T-helper 22 cell (primary cell): ENCODE measurements around the gene IGFN1.

Experiments used
- DNase-seq: peaks from one replicate; pipeline ENCODE4 v3.0.0-alpha.2; 2020; ENCODE audit warnings: low read depth

Gene IGFN1

GRCh38 chr1:201163707-201164106, 26.9 kb upstream of the IGFN1 start:
- no peak for DNase-seq

- no peak for DNase-seq
Measured at GRCh38 chr1:201164645-201165044, 26.0 kb upstream of the IGFN1 start.

- DNase-seq: no peak
Measured at GRCh38 chr1:201167041-201167991, 23.3 kb upstream of the IGFN1 start.

GRCh38 chr1:201169203-201169602, 21.4 kb upstream of the IGFN1 start:
- DNase-seq: no peak

DNA sequence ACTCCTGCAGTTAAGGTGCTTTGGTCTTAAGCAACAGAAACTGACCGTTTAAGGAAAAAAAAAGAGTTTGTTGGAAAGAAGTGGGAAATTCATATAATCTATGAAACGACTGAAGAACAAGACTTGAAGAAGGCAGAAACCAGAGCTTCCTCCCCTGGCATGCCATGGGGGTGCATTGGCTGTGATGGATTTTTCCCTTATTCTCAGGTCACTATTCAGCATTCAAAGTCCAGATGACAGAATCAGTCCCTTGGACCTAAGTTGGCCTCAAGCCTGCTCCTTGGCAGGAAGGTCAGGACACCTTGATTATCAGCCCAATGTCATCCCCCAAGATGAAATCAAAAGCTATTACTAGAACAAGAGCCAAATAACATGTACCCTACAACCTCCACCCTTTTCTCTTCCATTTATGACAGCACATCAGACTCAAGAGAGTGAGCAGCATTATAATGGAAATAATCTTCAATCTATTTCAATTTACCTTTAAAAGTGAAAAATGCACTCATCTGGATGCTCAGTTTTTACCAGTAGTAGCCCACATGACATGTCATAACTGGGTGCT, 20.6 kb upstream of the IGFN1 start:
- no peak for DNase-seq

DNA sequence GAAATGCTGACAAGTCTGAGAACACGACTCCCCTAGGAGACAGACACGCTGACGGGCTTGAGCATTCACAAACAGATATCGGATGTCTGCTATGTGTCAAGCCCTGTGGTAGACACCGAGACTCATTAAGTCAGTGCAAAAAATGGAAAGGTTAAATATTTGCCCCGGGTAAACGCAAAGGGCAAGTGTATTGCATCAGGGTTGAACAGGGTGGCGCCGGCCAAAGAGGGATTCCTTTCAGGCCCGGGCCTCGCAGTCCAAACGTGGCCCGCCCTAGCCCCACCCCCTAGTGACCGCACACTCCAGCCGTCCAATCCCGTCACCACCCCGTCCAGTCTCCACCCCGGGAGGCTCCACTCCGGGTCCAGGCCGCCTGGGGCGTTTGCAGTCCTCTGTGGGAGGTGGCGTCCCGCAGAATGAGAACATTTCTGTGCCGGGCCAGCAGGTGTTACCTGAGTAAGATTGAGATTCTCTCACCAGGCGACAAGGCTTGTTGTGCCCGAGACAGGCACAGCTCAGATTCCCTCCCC, 20.0 kb upstream of the IGFN1 start:
- peak; percentile 50 for DNase-seq

GRCh38 chr1:201171063-201172036, 19.3 kb upstream of the IGFN1 start:
- peak; percentile 14 for DNase-seq

GRCh38 chr1:201172326-201172725, 18.3 kb upstream of the IGFN1 start:
- DNase-seq: no peak

DNA sequence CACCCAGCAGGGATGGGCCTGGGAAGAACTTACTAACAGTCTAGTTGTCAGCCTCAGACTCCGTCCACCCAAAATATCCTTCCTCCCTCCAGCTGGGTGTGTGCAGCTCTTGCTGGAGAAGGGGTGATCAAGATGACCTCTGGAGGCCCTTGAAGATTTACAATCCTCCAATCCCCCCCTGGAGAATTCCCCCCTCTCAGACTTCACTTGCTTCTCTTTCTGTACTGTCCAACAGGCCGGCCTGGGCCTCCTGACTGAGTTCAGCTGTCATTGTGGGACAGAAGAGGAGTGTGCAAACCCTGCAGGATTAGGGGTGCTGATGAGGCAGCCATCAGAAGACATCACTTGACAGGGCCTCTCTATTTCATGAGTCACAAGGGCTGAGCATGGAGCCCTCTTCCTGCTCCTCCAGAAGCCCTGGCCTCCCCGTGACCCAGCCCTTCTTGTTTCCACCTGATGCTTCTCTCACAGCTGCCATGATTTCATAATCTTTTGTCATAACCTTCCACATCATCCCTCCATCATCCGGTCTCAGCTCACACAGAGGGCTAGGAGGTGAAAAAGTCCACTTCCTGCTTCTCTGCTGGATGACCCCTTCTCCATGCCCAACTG, 17.5 kb upstream of the IGFN1 start:
- no peak for DNase-seq

- no peak for DNase-seq
Measured at GRCh38 chr1:201173736-201174135, 16.9 kb upstream of the IGFN1 start.

- DNase-seq: no peak
Measured at GRCh38 chr1:201175820-201176500, 14.7 kb upstream of the IGFN1 start.

DNA sequence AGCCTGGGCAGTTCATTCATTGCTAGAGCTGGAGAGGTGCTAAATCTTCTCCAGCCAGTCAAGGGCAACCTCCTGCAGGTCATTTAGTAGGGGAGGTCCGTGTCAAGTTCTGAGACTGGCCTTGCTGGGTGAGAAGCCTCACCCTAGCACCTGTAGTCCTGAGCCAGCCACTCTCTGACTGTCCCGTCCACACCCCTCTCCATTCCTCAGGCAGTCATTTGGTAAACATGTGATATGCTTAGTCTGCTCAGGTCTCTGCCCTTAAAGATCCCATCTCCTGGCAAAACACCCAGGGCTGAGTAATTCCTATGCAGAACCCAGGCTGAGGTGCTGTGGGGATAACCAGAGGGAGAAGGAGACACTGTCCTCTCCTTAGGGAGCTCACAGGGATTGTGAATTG, 13.7 kb upstream of the IGFN1 start:
- DNase-seq: no peak

DNA sequence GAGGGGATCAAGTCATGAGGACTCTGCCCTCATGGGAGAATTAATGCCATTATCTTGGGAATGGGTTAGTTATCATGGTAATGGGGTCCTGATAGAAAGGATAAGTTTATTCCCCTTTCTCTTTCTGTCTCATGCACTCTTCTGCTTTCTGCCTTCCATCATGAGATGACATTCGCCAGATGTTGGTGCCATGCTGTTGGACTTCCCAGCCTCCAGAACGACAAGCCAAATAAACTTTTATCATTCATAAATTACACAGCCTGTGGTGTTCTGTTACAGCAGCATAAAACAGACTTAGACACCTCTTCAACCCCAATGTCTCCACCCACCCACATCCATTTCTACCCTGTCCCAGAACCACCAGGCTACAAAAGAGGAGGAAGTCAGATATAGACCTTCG, 11.9 kb upstream of the IGFN1 start:
- DNase-seq: no peak

- DNase-seq: no peak
Measured at GRCh38 chr1:201180141-201180540, 10.5 kb upstream of the IGFN1 start.

DNA sequence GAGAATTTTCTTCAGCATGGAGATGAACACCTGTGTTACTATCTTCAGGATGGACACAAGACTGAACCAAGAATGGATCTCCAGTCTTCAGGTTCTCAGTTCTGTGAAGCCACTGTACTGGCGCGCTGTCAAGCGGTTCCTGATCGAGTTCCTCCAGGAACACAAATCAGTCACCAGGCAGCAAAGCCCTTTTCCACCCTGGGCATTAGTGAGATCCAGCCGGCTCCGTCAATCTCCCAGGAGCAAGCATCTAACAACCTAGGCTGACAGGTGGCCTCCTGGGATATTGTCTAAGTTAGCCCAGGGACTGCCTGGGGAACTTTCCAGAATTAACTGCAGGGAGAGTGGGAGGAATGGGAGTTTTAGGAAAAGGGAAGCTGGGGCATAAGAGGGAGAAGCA, 9.7 kb upstream of the IGFN1 start:
- no peak for DNase-seq

GRCh38 chr1:201181323-201181722, 9.3 kb upstream of the IGFN1 start:
- no peak for DNase-seq

DNA sequence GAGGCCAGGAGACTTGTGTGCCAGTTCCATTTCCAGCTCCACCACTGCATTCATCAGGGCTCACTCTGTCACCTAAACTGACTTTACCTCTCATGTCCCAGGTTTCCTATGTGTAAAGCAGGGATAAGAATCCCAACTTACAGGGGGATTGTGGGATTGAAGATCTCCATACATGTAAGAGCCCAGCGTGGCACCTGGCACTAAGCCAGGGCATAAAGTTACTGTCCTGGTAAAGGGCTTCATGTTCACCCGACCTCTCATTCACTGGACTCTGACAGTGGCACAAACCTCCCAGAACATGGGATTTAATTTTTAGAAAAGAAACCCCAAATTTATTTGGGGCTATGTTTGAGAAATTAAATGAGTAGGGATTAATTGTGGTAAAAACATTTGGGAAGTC, 8.9 kb upstream of the IGFN1 start:
- DNase-seq: no peak

DNA sequence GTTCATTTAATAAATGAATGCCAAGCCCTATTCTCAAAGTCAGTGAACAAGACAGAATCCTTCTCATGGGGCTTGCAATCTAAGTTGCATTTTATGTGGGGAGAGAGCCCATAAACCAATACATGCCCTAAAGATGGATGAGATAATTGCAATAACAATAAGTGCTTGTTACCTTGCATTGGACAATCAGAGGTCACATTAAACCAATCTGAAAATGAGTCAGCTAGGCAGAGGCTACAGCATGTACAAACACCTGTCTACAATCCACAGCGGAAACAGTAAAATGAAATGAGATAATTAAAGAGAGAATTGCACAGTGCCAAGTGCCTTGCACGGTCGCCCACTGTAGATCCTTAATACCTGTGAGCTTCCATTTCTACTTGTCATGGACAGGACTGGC, 7.4 kb upstream of the IGFN1 start:
- no peak for DNase-seq

DNA sequence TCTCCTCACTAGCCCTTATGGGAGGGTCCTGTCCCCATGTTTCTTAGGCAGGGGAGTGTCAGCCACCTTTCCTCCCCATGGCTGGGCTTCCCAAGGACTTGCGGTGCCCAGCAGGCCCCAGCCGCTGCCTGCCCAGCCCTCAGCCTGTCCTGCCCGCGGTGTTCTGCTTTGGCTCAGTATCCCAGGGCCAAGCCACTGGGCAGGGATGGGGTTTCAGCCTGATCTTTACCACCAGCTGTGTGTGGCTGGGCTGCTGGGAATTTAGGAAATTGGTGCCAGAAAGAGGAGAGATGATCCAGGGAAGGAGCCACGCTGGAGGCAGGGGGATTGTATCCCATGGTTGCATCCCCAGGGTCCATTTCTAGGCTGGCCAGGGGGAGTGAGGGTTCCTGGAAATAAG, 6.9 kb upstream of the IGFN1 start:
- DNase-seq: no peak

- DNase-seq: no peak
Measured at GRCh38 chr1:201184307-201185122, 6.1 kb upstream of the IGFN1 start.
